HG03064 (cell line): ENCODE data around the gene SASH1.

Experiments used
- ATAC-seq: cut with Tn5 transposase; IDR thresholded peaks from one replicate; pipeline ENCODE4 v1.9.1; 2021; ENCODE audit warnings: low read depth; ENCODE audit not compliant: unreplicated experiment

The SASH1 gene

DNA sequence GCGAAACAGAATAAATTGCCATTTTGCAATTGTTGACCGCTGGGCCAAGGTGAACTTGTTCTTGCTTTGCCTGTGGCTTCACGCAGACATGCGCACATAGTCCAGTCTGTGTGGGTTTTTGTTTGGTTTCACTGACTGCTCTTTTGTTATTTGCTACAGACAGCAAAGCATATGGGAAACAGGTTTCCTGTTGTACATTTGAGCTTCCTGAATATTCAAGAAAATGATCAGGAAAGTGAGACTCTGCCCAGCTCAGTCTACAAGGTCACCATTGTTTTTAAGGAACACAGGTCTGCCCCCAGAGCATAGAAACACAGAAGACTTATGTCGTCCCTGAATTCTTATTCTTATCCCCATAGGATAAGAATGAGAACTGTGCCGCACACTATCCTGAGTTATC lies 55.6 kb downstream of the SASH1 start:
- no peak for ATAC-seq

DNA sequence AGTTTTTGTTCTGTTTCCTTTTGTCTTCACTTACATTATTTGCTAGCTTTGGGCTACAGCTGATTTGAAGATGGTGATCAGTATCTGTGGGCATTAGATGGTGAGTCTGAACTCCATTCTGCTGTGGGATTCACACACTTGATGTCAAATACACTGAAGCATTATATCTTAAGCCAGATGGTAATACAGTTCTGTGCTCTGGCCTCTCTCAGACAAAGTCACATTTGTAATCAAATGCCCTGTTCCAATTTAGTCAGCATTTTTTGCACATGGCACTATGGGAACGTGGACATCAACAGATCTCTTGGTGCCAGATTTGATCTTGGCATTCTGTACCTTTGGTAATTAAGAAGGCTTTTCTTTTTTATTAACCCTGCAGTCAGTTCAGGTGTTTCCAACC lies 56.0 kb downstream of the SASH1 start:
- ATAC-seq, result no peak

DNA sequence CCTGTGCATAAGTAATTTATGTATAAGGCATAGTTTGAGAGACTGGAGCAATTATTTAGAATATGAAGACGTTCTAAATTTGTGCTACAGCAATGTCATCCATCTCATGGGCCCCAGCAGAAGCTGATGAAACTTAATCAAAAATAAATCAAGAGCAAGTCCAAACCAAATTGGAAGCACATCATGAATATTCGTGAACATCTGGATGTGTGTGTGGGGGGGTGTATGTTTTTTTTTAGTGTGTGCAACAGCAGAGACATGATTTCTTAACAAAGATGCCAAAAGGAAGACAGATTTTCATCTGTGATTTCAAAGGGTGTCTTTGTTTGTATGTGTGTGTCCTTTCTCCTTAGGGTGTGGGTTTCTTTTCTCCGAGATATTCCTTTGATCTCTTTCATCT lies 58.9 kb downstream of the SASH1 start:
- ATAC-seq, result no peak

DNA sequence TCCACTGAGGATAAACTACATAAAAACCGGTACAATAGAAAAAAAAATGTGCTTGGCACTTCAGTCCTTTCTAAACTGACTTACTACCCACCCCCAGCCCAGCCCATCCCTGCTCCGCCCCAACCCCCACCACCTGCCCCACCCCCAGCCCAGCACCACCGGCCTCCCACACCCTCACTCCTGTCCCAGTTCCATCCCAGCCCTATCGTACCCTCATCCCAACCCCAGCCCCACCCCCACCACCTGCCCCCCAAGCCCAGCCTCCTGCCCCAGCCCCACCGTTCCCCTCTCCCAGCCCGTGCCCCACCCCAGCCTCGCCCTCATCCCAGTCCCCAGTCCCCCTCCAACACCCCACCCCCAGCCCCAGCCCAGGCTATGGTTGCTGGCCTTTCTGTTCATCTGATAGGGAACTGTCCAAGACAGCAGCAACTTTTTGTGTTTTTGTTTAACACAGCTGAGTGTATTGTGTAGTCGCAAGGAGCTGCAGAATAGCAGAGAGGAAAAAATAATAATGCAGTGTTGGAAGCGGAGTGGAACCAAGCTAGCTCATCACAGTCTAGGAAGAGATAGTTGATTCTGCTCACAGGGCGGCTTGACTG lies 61.9 kb downstream of the SASH1 start:
- ATAC-seq, result no peak

DNA sequence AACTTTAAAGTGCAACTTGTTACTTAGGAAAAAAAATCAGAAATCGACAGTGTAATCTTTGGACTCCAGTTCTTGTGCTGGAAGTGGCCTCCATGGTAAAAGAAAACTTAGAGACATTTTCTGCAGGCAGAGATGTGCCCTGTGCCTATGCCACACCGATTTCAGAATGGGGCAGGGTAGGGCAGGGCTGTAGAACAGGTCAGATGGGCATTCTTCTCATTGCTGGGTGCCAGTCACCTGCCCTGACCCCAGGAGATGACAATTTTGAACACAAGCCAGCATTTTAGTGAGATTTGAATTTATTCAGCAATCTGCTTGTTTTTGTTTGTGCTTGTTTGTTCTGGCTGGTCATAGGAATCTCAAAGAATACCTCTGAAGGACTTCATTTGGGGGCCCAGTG lies 63.3 kb downstream of the SASH1 start:
- no peak for ATAC-seq

DNA sequence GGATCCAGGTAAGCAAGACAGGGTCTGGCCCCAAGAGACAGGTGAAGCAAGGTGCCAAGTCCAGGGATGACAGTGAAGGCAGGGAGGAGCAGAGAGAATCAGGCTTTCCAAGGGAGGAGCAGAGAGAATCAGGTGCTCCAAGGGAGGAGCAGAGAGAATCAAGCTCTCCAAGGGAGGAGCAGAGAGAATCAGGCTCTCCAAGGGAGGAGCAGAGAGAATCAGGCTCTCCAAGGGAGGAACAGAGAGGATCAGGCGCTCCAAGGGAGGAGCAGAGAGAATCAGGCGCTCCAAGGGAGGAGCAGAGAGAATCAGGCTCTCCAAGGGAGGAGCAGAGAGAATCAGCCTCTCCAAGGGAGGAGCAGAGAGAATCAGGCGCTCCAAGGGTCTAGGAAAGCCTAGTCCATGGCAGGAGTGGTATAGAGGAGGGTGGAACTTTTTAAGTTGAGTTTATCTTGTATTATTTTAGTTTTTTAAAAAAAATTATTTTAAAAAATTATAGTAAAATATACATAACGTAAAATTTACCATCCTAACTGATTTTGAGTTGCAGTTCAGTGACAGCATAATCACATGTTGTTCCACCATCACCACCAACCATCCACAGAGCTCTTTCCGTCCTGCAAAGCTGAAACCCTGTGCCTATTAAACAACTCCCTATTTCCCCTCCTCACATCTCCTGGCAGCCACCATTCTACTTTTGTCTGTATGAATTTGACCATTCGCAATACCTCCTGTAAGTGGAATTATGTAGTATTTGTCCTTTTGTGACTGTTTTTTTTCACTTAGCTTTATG lies 64.1 kb downstream of the SASH1 start:
- ATAC-seq, result no peak

DNA sequence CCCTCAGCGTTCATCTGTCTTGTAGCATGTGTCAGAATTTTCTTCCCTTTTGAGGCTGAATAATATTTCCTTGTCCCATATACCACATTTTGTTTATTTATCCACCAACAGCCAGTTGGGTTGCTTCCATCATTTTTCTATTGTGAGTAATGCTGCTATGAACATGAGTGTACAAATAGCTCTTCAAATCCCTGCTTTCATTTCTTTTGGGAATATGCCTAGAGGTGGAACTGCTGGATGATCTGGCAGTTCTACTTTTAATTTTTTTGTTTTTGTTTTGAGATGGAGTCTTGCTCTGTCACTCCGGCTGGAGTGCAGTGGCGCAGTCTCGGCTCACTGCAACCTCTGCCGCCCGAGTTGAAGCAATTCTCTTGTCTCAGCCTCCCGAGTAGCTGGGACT lies 64.7 kb downstream of the SASH1 start:
- ATAC-seq, result no peak

DNA sequence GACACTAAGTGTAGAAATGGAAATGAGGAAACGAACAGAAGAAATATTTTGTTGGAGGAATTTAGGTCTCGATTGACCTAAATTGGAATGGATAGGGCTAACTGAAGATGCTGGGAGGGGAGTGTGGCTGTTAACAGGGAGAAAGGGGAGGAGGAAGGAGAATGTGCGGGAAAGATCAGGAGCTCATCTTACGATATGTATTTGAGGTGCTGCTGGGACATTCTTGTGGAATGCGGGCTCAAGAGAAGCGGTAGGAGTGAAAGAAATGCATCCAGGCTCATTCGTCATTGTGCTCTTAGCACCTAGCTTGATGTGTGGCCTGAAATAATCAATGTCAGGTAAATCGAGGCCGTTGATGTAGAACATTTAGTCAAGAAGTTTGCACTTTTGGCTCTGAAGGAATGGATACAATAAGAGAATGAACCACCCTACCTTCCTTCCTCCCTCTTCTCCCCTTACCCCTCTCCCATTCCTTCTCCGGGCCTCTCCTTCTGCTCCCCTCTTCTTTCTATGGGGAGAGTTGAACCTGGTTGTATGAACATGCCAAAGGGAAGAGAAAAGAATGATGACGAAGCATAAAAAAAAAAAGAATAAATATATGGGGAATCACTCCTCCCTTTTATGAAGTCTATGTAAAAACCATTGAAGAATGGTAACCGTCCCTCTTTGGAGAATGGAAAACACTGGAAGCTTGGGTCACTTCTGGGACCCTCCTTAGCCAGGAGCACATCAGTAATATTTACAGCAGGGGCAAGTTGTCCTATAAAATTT lies 70.9 kb downstream of the SASH1 start:
- no peak for ATAC-seq

DNA sequence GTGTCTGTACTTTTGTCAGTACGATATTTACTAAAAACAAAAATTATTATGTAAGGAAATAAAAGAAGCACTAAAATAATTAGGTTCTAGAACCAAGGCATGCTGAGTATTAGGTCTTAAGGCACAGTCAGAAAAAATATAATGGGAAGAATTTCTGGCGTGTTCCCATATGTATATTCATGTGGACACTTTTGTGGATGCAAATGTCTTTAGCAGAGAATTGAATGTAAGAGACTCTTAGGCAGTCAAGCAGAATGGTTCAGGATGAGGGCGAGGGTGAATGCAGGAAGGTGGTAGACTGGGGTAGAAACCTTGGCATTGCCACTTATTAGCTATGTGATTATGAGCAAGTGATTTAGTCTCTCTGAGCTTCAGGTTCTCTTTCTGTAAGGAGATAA lies 71.5 kb downstream of the SASH1 start:
- no peak for ATAC-seq

DNA sequence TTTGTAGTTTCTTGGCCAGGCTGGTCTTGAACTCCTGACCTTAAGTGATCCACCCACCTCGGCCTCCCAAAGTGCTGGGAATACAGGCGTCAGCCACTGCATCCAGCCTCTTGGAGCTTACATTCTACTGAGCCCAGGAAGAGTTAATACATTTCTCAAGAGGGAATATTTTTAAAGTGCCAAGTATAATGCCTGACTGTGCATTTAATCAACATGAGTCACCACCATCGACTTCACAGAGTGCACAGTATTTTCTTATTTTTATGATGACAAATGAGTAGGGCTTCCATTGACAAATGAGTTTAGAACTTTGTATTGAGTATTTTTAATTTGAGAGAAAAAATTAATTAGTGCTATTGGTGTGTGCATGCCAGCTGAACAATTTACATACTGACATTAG lies 72.2 kb downstream of the SASH1 start:
- ATAC-seq, result no peak

DNA sequence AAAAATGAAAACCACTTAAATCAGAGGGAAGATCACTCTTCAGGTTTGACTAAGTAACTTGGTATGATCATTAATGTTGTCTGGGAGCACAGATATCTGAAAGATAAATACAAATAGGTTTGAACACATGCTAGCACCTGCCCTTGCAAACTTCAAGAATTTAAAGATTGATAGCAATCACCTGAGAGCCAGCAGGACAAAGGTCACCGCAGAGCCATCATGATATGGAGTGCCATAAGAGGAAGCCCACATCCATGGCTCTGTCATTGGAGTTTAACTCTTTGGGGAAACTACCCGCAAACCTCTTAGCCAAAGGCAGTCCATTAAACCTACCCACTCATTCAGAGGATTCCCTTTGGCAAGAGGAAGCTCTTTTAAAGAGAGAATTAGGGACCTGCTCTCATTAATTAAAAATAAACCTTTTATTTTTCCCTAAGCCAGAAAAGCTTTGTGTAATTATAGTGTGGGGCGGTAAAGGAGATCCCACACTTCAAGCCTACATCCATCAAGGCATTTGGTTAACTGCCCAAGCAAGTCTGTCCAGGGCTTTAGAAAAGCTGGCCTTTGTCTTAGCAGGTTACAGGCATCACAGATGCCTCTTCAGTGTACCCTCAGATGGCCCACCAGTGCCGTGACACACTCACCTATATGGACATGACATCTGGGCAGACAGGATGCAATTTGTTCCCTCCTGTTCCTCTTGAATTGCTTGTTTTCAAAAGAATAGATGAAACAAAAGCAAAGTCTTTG lies 73.0 kb downstream of the SASH1 start:
- ATAC-seq, result no peak

DNA sequence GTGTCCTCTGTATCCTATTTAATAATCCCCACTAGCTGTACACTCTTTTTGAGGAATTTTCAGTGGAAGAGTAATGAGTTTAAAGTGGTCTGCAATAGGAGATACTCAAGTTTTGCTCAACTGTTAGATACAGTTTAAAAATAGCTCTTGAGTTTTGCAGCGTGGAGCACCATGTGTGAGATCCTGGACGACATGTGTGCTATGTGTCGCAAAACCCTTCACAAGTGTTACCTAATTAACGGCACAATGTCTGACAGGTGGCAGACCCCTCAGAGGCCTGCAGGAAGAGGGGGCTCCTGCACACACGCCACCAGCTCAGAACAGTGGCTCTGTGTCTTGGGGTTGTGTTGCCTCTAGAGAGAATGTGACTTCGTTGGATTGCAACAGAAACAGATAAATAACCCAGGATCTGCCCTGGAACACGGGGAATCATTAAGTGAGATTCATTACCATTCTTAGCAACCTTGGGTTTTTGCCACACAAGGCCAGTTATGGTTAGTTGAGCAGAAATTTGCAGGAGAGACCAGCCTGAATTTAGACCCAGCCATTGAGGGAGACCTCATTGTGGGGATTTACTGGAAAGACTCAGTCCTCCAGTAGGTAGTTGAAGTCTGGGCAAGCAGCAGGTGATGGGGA lies 73.8 kb downstream of the SASH1 start:
- ATAC-seq, result no peak

DNA sequence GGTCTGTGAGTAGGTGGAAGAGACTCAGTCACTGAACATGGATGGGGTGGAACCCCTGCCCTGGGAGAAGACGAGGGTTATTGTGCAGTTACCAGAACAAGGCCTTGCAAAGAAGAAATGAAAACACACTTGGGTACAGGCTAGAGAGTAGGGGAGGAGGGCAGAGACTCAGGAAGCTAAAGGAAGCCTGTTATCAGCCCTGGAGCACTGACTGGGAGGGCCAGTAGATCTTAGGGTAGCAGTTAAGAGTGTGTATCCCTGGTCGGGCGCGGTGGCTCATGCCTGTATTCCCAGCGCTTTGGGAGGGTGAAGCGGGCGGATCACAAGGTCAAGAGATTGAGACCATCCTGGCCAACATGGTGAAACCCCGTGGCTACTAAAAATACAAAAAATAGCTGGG lies 74.4 kb downstream of the SASH1 start:
- ATAC-seq, result no peak

DNA sequence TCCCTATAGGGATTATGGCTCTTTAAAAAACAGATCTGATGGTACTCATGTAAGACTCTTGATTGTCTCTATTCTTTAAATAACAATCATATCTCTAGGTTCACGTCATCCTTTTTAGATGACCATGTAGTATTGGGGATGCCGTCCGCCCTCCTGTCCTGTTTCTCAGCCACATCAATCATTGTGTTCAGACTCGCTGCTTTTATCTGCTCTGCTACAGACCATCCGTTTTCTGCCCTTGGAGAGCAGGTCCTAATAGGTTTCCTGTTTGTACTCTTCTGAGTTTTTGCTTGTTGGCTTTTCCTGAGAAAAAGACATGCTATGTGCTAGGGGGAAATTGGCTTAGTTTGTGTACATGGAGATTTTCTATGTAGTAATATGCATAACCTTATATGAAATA lies 76.8 kb downstream of the SASH1 start:
- no peak for ATAC-seq

DNA sequence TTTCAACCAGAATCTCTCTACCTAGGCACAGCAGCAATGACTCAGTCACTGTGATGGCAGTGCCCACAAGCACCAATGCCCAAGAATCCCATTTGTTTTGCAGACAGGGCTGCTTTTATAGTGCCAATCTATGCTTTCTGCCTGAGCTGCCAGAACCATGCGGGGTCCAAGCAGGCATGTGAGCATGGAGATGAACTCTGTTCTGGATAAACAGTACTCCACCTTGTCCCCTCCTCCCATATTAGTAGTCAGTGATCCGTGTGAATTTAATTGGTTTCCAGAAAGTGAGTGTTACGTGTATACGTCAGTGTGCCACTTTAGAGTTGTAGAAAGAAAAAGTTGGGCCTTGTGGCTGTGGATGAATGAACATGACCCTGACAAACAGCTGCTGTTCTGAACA lies 79.4 kb downstream of the SASH1 start:
- ATAC-seq, result no peak

DNA sequence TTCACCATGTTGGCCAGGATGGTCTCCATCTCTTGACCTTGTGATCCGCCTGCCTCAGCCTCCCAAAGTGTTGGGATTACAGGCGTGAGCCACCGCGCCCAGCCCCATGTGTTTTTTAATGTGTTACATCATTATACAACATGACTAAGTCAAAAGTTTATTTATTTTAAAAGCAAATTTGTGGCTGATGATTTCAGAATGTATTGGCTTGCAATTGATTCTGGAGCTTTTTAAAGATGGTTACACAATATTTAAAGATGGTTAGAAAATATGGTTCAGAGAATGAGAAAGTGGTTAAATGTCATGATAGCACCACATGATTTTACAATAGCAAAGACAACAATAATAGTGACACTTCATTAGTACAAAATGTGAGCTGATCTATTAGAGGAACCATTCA lies 80.5 kb downstream of the SASH1 start:
- ATAC-seq, result no peak

DNA sequence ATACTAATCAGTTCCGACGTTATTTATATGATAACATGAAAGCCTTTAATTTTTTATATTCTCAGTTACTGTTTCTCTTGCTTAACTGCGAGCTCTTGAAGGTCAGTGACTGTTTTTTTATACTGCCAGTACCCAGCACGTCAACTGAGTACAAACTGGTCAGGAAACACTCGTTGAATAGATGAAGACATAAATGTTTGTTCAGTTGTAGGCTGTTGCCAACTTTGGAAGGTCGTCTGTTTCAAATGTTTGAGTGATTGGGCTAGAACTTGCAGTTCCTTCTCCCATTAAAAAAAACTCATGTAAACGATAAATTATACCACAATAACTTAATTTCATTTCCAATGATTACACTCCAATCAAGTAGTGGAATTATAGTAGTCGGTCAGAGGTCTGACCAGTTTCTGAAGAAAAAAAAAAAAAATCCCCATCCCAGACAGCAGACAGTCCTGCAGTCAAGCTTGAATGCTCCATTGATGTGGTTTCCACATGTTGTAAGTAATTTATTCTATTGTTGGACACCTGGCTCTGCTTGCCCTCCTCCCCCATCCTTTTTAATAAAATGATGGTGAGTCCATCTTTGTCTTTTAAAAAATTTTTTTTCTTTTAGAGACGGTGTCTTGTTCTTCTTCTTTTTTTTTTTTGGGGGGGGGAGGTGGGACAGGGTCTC lies 81.1 kb downstream of the SASH1 start:
- no peak for ATAC-seq

DNA sequence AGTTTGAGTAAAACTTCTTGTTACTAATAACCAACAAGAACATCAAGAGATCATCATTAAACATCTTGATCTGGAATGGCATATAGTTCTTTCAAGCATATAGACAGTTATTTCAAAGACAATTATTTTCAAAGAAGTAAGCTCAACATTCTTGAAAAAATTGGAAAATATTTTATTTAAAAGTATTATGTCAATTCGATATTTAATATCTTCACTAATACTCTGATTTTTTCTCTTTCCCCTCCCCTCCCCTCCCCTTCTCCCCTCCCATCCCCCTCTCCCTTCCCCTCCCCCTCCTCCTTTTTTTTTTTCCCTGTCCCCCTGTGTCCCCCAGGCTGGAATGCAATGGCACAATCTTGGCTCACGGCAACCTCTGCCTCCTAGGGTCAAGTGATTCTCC lies 82.8 kb downstream of the SASH1 start:
- no peak for ATAC-seq

DNA sequence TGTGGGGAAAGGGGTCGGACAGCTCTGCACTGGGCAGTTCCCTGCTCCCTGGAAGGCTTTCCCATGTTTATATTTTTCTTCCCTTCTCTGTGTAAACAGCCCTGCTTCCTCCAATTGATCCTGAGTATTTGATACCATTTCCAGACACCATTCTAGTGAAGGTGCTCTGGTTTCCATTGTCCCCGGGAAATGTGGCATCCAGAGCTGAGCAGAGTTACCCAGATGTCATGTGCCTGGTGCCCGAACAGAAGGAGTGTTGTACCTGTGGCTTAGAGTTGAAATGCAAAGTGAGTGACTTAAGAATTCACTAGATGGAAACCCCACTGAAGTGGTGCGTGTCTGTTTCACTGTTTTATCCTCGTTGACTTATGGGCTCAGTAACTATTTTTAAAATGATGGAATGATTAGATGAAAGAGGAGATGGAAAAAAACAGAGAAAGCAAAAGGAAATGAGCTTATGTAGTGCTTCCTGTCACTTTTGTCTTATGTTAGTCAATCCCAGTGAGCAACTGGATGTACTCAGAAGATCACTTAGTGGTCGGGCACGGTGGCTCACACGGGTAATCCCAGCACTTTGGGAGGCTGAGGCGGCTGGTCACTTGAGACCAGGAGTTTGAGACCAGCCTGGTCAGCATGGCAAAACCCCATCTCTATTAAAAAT lies 83.8 kb downstream of the SASH1 start:
- no peak for ATAC-seq

DNA sequence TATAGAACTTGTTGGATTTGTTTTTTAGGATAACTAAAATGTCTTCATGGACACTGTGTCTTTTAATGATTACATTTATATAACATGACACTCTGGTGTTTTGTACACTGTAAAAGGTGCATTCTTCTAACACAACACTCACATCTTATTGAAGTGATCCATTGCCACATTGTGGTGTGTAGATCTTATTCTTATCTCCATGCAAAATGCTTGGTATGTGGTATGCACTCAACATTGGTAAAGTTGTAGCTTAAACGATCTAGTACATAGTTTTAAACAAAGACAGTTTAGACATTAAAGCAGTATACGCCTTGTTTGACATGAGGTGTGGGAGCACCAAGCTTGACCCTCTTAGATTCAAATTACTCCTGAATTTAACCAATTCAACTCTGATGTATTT lies 84.7 kb downstream of the SASH1 start:
- ATAC-seq, result no peak
